Lower lobe of right lung (tissue), 2 donors: ENCODE results near the gene NTM. TPM values are rescaled to one million over a fixed set of nuclear protein-coding genes. Genes with fewer than 3 reads are reported as not detected.

Source experiments
- ATAC-seq, 2 donors: fragments of 200-7000 bp; cut with Tn5 transposase; one replicate each; pipeline ENCODE4 v1.9.1; 2020 to 2022; ENCODE audit warnings: mild to moderate bottlenecking in 2 of 2, moderate library complexity in 2 of 2
- DNase-seq: peaks from one replicate; pipeline ENCODE4 v3.0.0-alpha.2; 2020
- H3K27ac ChIP-seq: fragments of 200-600 bp; one replicate; pipeline ENCODE4 v1.8.0; 2022
- H3K27me3 ChIP-seq: fragments of 200-600 bp; one replicate; pipeline ENCODE4 v1.8.0; 2022; ENCODE audit warnings: low read depth
- H3K36me3 ChIP-seq: fragments of 200-600 bp; one replicate; pipeline ENCODE4 v1.8.0; 2022; ENCODE audit warnings: mild to moderate bottlenecking
- H3K4me1 ChIP-seq: fragments of 200-600 bp; one replicate; pipeline ENCODE4 v1.8.0; 2022
- H3K4me3 ChIP-seq: fragments of 200-600 bp; one replicate; pipeline ENCODE4 v1.8.0; 2022; ENCODE audit warnings: mild to moderate bottlenecking
- H3K9me3 ChIP-seq: fragments of 200-600 bp; one replicate; pipeline ENCODE4 v1.8.0; 2022
- intact Hi-C: fragments of 100-400 bp; cut with DNase I; formaldehyde crosslinking; loops from one replicate; pipeline ENCODE4 v1.11.0; 2022
- total RNA-seq: library from RNA; stranded (reverse); fragmentation: NEBNext Ultra II Directional; extraction: Animal tissue kit (Norgen Biotek cat#: 25700); gene quantifications from one replicate; pipeline ENCODE4 v1.2.1, GENCODE V29; 2021
- TF ChIP-seq, protein P1 (sequence below): fragments of 200-600 bp; IDR thresholded peaks from one replicate; pipeline ENCODE4 v1.8.0; 2022; ENCODE audit warnings: antibody characterized with exemption, mild to moderate bottlenecking
- donor health status: DM: no; HTN: yes; CAD: no; lungs with severe emphysema.

NTM gene
- total RNA-seq, 1 donor from 2014 or later, result 2.3 TPM

DNA sequence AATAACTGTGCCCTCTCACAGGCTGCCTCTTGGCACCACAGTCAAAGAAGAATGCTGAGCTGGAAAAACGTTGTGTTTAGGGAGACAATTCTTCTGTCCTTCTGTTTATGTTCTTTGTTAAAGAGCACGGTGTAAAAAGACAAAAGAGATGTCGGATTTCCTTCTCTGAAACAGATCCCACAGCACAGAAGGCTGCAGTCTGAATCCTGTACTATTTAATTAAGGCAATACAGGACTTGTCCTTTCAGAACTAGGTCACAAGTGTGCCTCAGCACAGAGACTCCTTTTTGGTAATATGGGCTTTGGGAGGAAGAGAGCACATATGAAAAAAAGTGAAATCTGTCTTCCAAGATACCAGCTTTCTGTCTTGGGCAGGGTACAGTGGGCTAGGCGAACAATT, 201.2 kb downstream of the NTM start:
- DNase-seq (no peak), ATAC-seq (no peak)
- TF ChIP-seq, protein P1, sequence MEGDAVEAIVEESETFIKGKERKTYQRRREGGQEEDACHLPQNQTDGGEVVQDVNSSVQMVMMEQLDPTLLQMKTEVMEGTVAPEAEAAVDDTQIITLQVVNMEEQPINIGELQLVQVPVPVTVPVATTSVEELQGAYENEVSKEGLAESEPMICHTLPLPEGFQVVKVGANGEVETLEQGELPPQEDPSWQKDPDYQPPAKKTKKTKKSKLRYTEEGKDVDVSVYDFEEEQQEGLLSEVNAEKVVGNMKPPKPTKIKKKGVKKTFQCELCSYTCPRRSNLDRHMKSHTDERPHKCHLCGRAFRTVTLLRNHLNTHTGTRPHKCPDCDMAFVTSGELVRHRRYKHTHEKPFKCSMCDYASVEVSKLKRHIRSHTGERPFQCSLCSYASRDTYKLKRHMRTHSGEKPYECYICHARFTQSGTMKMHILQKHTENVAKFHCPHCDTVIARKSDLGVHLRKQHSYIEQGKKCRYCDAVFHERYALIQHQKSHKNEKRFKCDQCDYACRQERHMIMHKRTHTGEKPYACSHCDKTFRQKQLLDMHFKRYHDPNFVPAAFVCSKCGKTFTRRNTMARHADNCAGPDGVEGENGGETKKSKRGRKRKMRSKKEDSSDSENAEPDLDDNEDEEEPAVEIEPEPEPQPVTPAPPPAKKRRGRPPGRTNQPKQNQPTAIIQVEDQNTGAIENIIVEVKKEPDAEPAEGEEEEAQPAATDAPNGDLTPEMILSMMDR, result no peak
- Histone ChIP-seq H3K27me3 (no peaks in the 10 kb centered on the region), H3K9me3 (no peaks in the 10 kb centered on the region), H3K27ac (no peak overlapping the region), H3K36me3 (no peaks in the 10 kb centered on the region), H3K4me3 (no peak overlapping the region), H3K4me1 (no peaks in the 10 kb centered on the region)
- intact Hi-C loops, result no loop called here

DNA sequence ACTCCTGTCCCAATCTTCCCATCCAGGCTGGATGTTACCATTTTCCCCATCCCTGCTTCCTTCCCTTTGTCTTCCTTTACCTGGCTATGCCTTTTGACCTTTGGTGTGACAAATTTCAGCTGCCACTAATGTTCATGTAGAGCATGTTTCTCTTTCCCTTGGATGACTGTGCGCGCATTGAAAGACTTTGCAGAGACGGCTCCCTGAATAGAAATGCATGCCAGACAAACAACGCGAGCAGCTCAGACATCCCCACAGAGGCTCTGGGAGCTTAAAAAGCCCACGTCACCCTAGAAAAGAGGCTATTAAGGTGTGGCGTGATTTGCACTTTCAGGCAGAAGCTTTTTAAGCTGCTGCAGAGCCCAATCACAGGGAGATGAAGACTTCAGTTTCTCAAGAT, 202.0 kb downstream of the NTM start:
- no peaks in the 10 kb centered on the region for H3K4me1 ChIP-seq
- no peaks in the 10 kb centered on the region for H3K36me3 ChIP-seq
- no peak for DNase-seq
- no peaks in the 10 kb centered on the region for H3K9me3 ChIP-seq
- no peaks in the 10 kb centered on the region for H3K27me3 ChIP-seq
- no peak overlapping the region for H3K27ac ChIP-seq
- intact Hi-C loops, result no loop called here
- no peak overlapping the region for H3K4me3 ChIP-seq
- TF ChIP-seq, protein P1, result no peak
- ATAC-seq, result no peak

GRCh38 chr11:131579932-131580387, 209.5 kb downstream of the NTM start:
- TF ChIP-seq, protein P1, result peak; percentile 25
- Histone ChIP-seq H3K36me3 (no peaks in the 10 kb centered on the region), H3K27me3 (peaks cover 4% of the 10 kb centered on the region), H3K9me3 (no peaks in the 10 kb centered on the region), H3K4me3 (no peak overlapping the region), H3K4me1 (no peaks in the 10 kb centered on the region), H3K27ac (no peak overlapping the region)
- no peak for DNase-seq
- ATAC-seq, result peak in 1 of 2 donors; percentile 40
- intact Hi-C loops, result no loop called here

GRCh38 chr11:131580476-131580875, 210.1 kb downstream of the NTM start:
- TF ChIP-seq, protein P1, result no peak
- no peak overlapping the region for H3K27ac ChIP-seq
- no peaks in the 10 kb centered on the region for H3K36me3 ChIP-seq
- ATAC-seq (no peak), DNase-seq (no peak)
- H3K9me3 ChIP-seq, result no peaks in the 10 kb centered on the region
- peaks cover 4% of the 10 kb centered on the region for H3K27me3 ChIP-seq
- H3K4me3 ChIP-seq, result no peak overlapping the region
- no peaks in the 10 kb centered on the region for H3K4me1 ChIP-seq
- intact Hi-C loops, result no loop called here

- intact Hi-C loops, result no loop called here
- TF ChIP-seq, protein P1, result no peak
- H3K4me3 ChIP-seq, result no peak overlapping the region
- peaks cover 4% of the 10 kb centered on the region for H3K27me3 ChIP-seq
- no peak overlapping the region for H3K27ac ChIP-seq
- no peak for DNase-seq
- H3K9me3 ChIP-seq, result no peaks in the 10 kb centered on the region
- no peak for ATAC-seq
- H3K4me1 ChIP-seq, result no peaks in the 10 kb centered on the region
- H3K36me3 ChIP-seq, result no peaks in the 10 kb centered on the region
These were observed 210.6 kb downstream of the NTM start for GRCh38 chr11:131581046-131581445.
